ENCODE results near the gene NMNAT2.
"Not testable (repeated sequence)": the region's sequence is repeated elsewhere in the genome, so short reads cannot be mapped to it uniquely, and the experiment has no call there.

The NMNAT2 gene

DNA sequence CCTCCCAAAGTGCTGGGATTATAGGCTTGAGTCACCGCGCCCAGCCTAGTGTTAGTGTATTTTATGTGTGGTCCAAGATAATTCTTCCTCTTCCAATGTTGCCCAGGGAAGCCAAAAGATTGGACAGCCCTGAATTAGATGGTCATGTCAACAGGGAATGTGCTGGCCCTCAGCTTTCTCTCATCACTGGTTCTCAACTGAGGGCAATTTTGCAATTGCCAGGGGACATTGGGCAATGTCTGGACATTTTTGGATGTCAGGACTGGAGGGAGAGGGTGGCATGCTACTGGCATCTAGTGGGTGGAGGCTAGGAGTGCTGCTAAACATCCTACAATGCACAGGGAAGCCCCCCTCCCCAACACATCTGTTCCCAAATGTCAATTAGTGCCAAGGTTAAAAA is 137.1 kb downstream of the NMNAT2 start:
- H3K9ac ChIP-seq = no peak overlapping the region
- H3K27me3 ChIP-seq = no peaks in the 10 kb centered on the region
- no peaks in the 10 kb centered on the region for H3K36me3 ChIP-seq
- no peak overlapping the region for H3K4me3 ChIP-seq
- H3K9me3 ChIP-seq (replicated peaks in 1 of 11) = no peaks in the 10 kb centered on the region
- H3K27ac ChIP-seq = peak overlapping the region in 1 of 11 experiments; percentile 76; a peak in 1 of 22 replicates
- peaks cover 29 to 54% (median 41%) of the 10 kb centered on the region in 10 experiments for H3K4me1 ChIP-seq
- peak in 3 of 11 experiments; percentile 19 to 55 (median 53); a peak in 4 of 22 replicates for TF ChIP-seq Cebpa-rat (IDR thresholded peaks at IDR 0.05)
- no peaks in the 10 kb centered on the region; a peak in 1 of 22 replicates for H4K20me1 ChIP-seq
- H3K4me2 ChIP-seq = peak overlapping the region in 2 of 11 experiments; percentile 9 to 15; a peak in 3 of 22 replicates

DNA sequence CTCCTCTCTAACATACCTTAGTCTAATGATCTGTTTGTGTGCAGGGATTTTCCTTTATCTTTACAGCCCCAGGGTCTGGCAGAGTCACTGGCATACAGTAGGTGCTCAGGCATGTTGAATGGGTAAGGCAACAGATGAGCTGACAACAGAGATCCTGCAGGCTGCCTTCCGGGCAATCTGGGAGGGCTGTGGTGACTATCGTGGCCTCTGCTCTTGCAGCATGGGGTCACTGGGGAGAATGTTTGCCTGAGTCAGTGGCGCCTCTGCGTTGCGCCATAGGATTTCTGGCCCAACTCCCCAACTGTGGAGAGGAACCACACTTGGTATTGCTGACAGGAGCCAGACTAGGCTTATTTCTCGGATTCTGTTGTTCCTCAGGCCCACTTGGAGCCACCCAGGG is 138.3 kb downstream of the NMNAT2 start:
- Histone ChIP-seq H3K4me1 (peaks cover 31 to 54% (median 41%) of the 10 kb centered on the region in 10 experiments), H4K20me1 (no peaks in the 10 kb centered on the region; a peak in 1 of 22 replicates), H3K4me2 (peak overlapping the region; percentile 53 to 81 (median 67); a peak in 18 of 22 replicates), H3K27me3 (no peaks in the 10 kb centered on the region), H3K36me3 (no peaks in the 10 kb centered on the region), H3K9ac (peak overlapping the region in 5 of 11 experiments; percentile 13 to 58 (median 39); a peak in 4 of 22 replicates), H3K9me3 (replicated peaks in 1 of 11) (no peaks in the 10 kb centered on the region), H3K4me3 (no peak overlapping the region), H3K27ac (peak overlapping the region; percentile 28 to 78 (median 60); a peak in 18 of 22 replicates)
- peak in 4 of 11 experiments; percentile 14 to 68 (median 37); a peak in 3 of 22 replicates for TF ChIP-seq Cebpa-rat (IDR thresholded peaks at IDR 0.05)

DNA sequence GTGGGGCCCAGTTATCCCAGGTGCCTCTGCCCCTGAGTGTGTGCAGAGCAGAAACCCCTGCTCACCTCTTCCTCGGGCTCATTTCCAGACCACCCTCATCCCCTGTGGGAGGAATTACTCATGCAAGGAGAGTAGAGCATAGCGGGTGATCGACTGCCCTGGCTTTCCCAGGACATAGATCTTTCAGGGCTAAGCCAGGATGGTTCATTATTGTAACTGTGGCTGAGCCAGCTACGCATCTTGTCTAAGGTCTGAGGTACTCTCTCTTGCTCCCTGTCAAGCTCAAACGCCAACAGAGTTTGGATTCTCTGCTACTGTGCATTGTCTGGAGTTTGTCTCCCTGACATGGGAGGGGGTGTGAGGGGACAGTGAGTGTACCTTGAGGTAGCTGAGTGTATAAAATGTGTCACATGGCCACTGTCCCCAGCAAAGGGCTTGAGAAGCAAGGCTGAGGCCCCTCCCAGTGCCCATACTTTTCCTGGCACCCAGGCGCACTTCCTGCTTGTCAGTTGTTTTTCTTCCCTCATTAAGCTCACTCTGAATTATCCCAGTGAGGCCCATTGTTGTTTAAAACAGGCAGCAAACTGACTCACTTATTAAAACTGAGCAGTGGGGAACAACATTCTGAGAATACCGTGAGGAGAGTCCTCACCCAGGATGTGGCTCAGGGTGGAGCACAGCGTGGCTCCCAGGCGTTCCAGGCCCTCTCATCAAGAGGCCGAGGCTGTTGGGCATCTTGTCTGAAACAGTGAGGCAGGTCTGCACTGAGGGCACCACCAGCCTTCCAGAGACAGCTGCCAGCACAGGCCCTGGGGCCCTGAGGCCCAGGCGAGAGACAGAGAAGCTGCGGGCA is 139.2 kb downstream of the NMNAT2 start:
- H3K9me3 ChIP-seq (replicated peaks in 1 of 11) = no peaks in the 10 kb centered on the region
- no peak for TF ChIP-seq Cebpa-rat (IDR thresholded peaks at IDR 0.05)
- H3K36me3 ChIP-seq = no peaks in the 10 kb centered on the region
- H3K27ac ChIP-seq = peak overlapping the region; percentile 28 to 78 (median 60)
- H3K4me1 ChIP-seq = peaks cover 31 to 54% (median 42%) of the 10 kb centered on the region in 10 experiments
- no peaks in the 10 kb centered on the region for H3K27me3 ChIP-seq
- no peaks in the 10 kb centered on the region; a peak in 1 of 22 replicates for H4K20me1 ChIP-seq
- peak overlapping the region in 6 of 11 experiments; percentile 10 to 58 (median 35); a peak in 11 of 22 replicates for H3K9ac ChIP-seq
- H3K4me2 ChIP-seq = peak overlapping the region; percentile 53 to 81 (median 67)
- no peak overlapping the region for H3K4me3 ChIP-seq

DNA sequence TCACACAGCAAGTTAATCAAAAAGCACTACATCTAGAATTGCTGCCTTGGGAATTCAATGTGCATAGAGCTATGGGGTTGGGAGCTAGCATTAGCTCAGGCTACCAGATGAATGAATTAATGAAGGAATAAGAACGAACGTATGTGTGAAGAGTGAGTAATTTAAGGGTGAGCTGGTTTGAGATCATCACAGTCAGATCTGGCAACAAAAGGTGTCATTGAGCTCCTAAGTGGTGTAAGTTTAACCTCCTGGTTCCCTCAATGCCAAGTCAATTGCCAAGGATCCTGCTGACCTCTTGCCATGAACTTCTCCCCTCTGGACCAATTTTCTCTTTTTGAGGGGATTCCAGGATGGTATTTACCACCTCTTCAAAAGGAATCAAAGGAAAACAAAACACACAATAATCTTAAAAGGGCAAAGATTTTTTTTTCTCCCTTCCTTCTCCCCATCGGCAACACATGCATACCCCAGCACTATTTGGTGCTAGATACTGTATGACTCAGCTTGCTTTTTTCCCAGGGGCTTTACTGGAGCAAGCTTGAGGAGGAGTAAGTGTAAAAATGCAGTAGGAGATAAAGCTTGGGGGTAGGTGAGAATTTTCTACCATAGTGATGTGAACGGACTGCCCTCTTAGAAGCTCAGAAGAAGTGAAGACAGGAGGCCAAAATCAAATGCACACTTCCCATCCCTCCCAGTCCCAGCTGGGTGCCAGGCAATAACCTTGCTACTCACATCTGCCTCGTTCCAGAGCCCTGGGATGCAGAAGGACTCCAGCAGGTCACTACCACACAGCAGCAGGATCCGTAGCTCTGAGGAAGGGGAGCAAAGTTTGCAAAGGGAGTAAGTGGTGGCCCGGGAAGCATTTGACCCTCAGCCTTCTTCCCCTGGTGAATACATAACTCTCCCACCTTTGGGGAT is 140.1 kb downstream of the NMNAT2 start:
- no peaks in the 10 kb centered on the region for H3K36me3 ChIP-seq
- H3K4me3 ChIP-seq = no peak overlapping the region
- no peaks in the 10 kb centered on the region; a peak in 1 of 22 replicates for H4K20me1 ChIP-seq
- H3K9ac ChIP-seq = peak overlapping the region in 3 of 11 experiments; percentile 39 to 58 (median 46); a peak in 3 of 22 replicates
- peaks cover 31 to 54% (median 43%) of the 10 kb centered on the region in 10 experiments for H3K4me1 ChIP-seq
- peak overlapping the region; percentile 28 to 78 (median 60); a peak in 13 of 22 replicates for H3K27ac ChIP-seq
- TF ChIP-seq Cebpa-rat (IDR thresholded peaks at IDR 0.05) = no peak
- peak overlapping the region; percentile 53 to 81 (median 67) for H3K4me2 ChIP-seq
- no peaks in the 10 kb centered on the region for H3K27me3 ChIP-seq
- no peaks in the 10 kb centered on the region for H3K9me3 ChIP-seq (replicated peaks in 1 of 11)

DNA sequence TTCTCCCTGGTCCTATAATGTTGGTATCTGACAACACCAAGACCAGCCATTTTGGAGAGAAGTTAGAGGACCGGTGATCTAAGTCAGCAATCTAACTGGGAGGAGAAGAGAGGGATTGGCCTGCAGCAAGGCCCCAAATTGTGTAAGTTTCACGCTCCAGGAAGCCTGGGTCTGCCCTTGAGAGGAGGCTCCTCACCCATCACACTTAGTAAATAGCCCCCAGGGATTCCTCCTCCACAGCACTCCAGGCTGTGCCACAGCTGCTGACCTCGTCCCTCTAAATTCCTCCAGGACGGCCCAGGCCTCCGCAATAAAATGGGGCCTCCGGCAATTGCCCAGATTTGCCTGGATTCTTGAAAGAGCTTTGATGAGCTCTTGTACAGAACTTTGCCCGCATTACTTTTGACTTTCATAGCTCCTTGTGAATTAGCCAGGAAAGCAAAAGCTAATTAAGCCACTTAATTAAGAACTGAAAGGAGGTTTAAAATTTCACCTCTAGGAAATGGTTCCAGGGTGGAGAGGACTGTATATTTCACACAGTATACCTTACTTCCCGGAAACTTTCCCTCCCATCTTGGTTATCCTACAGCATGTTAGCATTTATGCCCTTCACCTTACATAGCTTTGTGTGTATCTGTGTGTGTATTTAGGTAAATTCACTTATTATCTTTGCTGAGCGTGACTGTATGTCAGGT is 141.6 kb downstream of the NMNAT2 start:
- no peaks in the 10 kb centered on the region for H3K27me3 ChIP-seq
- peak overlapping the region in 4 of 11 experiments; percentile 29 to 58 (median 37); a peak in 4 of 22 replicates for H3K27ac ChIP-seq
- no peak overlapping the region for H3K9ac ChIP-seq
- no peaks in the 10 kb centered on the region for H4K20me1 ChIP-seq
- H3K9me3 ChIP-seq (replicated peaks in 1 of 11) = no peaks in the 10 kb centered on the region
- peaks cover 31 to 49% (median 43%) of the 10 kb centered on the region in 10 experiments for H3K4me1 ChIP-seq
- no peak overlapping the region for H3K4me3 ChIP-seq
- H3K4me2 ChIP-seq = peak overlapping the region in 10 of 11 experiments; percentile 14 to 66 (median 44); a peak in 18 of 22 replicates
- H3K36me3 ChIP-seq = no peaks in the 10 kb centered on the region
- no peak; a peak in 1 of 22 replicates for TF ChIP-seq Cebpa-rat (IDR thresholded peaks at IDR 0.05)

DNA sequence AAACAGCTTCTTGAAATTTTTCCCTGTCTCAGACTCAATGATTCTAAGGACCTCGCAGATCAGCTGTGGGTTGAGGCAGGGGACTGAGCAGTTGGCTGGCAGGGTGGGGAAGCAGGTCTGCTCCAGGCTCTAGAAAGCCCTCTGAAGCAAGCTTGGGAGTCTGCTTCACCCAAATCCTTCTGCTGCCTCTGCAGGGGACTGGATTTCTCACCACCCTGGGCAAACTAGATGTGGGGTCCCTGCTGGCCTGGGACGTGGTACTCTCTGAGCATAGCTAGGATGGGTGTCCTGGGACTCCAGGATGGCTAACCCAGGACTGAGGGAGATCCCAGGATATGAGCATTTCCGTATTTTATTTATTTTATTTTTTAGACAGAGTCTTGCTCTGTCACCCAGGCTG is 142.9 kb downstream of the NMNAT2 start:
- H3K4me2 ChIP-seq = no peak overlapping the region
- H3K4me1 ChIP-seq = peaks cover 31 to 40% (median 39%) of the 10 kb centered on the region in 10 experiments
- no peaks in the 10 kb centered on the region for H3K36me3 ChIP-seq
- H3K9me3 ChIP-seq (replicated peaks in 1 of 11) = no peaks in the 10 kb centered on the region
- H4K20me1 ChIP-seq = no peaks in the 10 kb centered on the region
- no peaks in the 10 kb centered on the region for H3K27me3 ChIP-seq
- TF ChIP-seq Cebpa-rat (IDR thresholded peaks at IDR 0.05) = no peak
- H3K27ac ChIP-seq = no peak overlapping the region
- no peak overlapping the region for H3K4me3 ChIP-seq
- no peak overlapping the region for H3K9ac ChIP-seq

DNA sequence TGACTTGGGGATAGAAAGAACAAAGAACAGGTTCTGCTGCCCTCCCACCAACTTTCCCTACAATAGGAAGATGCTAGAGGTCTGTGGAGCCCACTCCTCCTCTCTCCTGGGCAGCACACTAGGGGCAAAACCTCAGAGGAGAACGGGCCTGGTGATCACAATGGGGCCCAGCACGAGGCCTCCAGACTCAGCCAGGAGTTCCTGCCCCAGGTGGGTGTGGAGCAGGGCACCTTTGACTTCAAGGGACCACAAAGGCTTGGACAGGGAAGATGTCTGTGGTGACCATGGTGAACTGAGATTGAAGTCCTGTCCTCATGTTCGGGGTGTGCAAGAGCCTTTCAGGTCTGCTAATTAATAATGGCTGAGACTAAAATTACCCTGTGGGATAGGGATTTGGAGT is 143.3 kb downstream of the NMNAT2 start:
- H3K27ac ChIP-seq = no peak overlapping the region
- H3K4me2 ChIP-seq = no peak overlapping the region
- H3K27me3 ChIP-seq = no peaks in the 10 kb centered on the region
- H3K9ac ChIP-seq = no peak overlapping the region
- peaks cover 26 to 36% (median 34%) of the 10 kb centered on the region in 10 experiments for H3K4me1 ChIP-seq
- no peaks in the 10 kb centered on the region for H3K36me3 ChIP-seq
- no peak for TF ChIP-seq Cebpa-rat (IDR thresholded peaks at IDR 0.05)
- H3K4me3 ChIP-seq = no peak overlapping the region
- no peaks in the 10 kb centered on the region for H4K20me1 ChIP-seq
- no peaks in the 10 kb centered on the region for H3K9me3 ChIP-seq (replicated peaks in 1 of 11)

DNA sequence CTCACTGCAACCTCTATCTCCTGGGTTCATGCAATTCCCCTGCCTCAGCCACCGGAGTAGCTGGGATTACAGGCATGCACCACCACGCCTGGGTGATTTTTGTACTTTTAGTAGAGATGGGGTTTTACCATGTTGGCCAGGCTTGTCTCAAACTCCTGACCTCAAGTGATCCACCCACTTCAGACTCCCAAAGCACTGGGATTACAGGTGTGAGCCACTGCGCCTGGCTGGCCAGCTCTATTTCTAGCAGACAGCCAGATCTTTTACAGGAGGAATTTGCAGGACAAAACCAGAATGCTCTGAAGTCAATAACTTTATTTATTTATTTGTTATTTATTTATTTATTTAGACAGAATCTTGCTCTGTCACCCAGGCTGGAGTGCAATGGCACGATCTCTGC is 144.2 kb downstream of the NMNAT2 start:
- not testable (repeated sequence) for H3K9ac ChIP-seq; H3K4me2 ChIP-seq; H3K9me3 ChIP-seq (replicated peaks in 1 of 11); H3K4me3 ChIP-seq; H4K20me1 ChIP-seq; H3K36me3 ChIP-seq; H3K27me3 ChIP-seq; H3K27ac ChIP-seq
- H3K4me1 ChIP-seq = peaks cover 17 to 27% (median 25%) of the 10 kb centered on the region in 10 experiments

Measured in BLaER1 treated with 17β-estradiol and CSF1 and Interleukin-3, amounts not matched to agents 10 nM and 100 nM (cell line).